Gastroesophageal sphincter (tissue), 4 donors: ENCODE results near the gene SND1. TPM values are rescaled to one million over a fixed set of nuclear protein-coding genes. Genes with fewer than 3 reads are reported as not detected.

Experiments
- ATAC-seq: fragments of 150-250 bp; one replicate; pipeline ENCODE4 v1.9.1; 2016; ENCODE audit warnings: mild to moderate bottlenecking, moderate library complexity
- H3K27ac ChIP-seq, 4 donors: fragments of 200-600 bp; sonication (generic) in 3 of 4; 1 replicate in 3 of 4; 2 replicates in 1 of 4; pipeline ENCODE4 v1.5.1; 2016 to 2019
- H3K27me3 ChIP-seq: fragments of 200-600 bp; sonication (generic); one replicate; pipeline ENCODE4 v1.5.1; 2019
- H3K36me3 ChIP-seq, 2 donors: fragments of 200-600 bp; sonication (generic); one replicate each; pipeline ENCODE4 v1.5.1; 2019; ENCODE audit warnings: control low read depth in 1 of 2
- H3K4me1 ChIP-seq, 3 donors: fragments of 200-600 bp; sonication (generic); 1 replicate in 2 of 3; 2 replicates in 1 of 3; pipeline ENCODE4 v1.5.1; 2016 to 2019; ENCODE audit warnings: control low read depth in 2 of 3
- H3K4me3 ChIP-seq, 2 donors: fragments of 200-600 bp; sonication (generic); one replicate each; pipeline ENCODE4 v1.5.1; 2019; ENCODE audit warnings: mild to moderate bottlenecking in 1 of 2, moderate library complexity in 1 of 2
- H3K9me3 ChIP-seq, 3 donors: fragments of 200-600 bp; sonication (generic); one replicate each; pipeline ENCODE4 v1.5.1; 2017 to 2019; ENCODE audit warnings: control low read depth in 2 of 3
- EP300 ChIP-seq: sonication (generic); formaldehyde crosslinking; IDR thresholded peaks from one replicate; pipeline ENCODE4 v1.6.1; 2017; ENCODE audit warnings: antibody characterized with exemption, mild to moderate bottlenecking
- POLR2A ChIP-seq, 2 donors: fragments of 450-650 bp; IDR thresholded peaks; one replicate each; pipeline ENCODE4 v1.6.1; 2017; ENCODE audit warnings: antibody characterized with exemption in 2 of 2, mild to moderate bottlenecking in 2 of 2, moderate library complexity in 1 of 2
- POLR2AphosphoS5 ChIP-seq: sonication (generic); formaldehyde crosslinking; IDR thresholded peaks from one replicate; pipeline ENCODE4 v1.6.1; 2017; ENCODE audit warnings: antibody characterized with exemption
- WGBS, 2 donors: methylation state at CpG; one replicate each; pipeline ENCODE4 v1.1.5; 2018; ENCODE audit warnings: low coverage in 1 of 2; 5-methylcytosine and 5-hydroxymethylcytosine counted together
- total RNA-seq, 4 donors: library from RNA; depleted of rRNA; stranded (reverse); fragments of >200 nt; gene quantifications; one replicate each; pipeline ENCODE4 v1.1.0, GENCODE V29; 2016
- TF ChIP-seq, protein P1 (sequence below), 4 experiments: fragments of 200-600 bp in 2 of 4; fragments of 450-650 bp in 2 of 4; sonication (generic) in 1 of 4; IDR thresholded peaks; one replicate each; pipeline ENCODE4 v1.5.1; 2017 to 2019; ENCODE audit warnings: antibody characterized with exemption in 4 of 4, mild to moderate bottlenecking in 2 of 4, moderate library complexity in 2 of 4

Gene SND1
- total RNA-seq, 4 donors from 2014 or later: 97.1 to 119 (median 103) TPM

DNA sequence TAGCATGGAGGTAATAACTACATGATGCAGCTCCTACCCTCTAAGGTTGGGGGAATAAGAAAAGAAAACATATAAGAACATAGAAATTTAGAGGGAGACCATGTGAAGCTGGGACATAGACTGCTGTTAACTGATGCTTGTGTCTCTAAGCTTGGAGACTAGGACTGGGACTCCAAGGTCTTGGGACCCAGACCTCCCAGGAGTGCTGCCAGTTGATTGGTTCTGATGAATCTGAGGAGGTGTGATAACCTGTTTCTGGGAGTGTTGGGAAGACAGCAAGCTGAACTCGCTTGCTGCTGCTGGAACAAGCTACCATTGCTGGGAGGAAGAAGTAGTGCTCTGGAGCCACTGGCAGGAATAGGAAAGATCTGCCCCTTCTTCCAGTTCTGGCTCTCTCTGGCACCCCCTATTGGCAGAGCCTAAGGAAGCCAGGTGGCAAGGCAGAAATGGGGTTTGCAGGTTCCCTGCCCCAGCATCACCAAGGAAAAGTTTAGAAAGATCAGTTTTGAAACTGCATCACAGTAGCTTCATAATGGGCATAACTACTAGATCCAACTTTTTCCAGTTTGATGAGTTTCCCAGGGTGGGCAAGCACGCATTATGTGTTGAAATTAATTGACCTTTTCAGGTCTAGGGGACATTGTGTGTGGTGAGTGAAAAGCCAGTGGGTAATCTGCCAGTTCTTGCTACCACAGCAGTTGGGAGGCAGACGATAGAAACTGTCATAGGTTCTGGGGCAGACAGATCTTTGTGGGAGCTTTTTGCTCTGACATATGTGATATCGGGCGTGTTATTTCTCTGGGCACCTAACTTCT lies 140.7 kb downstream of the SND1 start:
- TF ChIP-seq, protein P1, sequence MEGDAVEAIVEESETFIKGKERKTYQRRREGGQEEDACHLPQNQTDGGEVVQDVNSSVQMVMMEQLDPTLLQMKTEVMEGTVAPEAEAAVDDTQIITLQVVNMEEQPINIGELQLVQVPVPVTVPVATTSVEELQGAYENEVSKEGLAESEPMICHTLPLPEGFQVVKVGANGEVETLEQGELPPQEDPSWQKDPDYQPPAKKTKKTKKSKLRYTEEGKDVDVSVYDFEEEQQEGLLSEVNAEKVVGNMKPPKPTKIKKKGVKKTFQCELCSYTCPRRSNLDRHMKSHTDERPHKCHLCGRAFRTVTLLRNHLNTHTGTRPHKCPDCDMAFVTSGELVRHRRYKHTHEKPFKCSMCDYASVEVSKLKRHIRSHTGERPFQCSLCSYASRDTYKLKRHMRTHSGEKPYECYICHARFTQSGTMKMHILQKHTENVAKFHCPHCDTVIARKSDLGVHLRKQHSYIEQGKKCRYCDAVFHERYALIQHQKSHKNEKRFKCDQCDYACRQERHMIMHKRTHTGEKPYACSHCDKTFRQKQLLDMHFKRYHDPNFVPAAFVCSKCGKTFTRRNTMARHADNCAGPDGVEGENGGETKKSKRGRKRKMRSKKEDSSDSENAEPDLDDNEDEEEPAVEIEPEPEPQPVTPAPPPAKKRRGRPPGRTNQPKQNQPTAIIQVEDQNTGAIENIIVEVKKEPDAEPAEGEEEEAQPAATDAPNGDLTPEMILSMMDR (IDR thresholded peaks at IDR 0.05): peak in 1 of 4 experiments; percentile 24
- no peak for TF ChIP-seq EP300
- H3K27me3 ChIP-seq: no peaks in the 10 kb centered on the region

DNA sequence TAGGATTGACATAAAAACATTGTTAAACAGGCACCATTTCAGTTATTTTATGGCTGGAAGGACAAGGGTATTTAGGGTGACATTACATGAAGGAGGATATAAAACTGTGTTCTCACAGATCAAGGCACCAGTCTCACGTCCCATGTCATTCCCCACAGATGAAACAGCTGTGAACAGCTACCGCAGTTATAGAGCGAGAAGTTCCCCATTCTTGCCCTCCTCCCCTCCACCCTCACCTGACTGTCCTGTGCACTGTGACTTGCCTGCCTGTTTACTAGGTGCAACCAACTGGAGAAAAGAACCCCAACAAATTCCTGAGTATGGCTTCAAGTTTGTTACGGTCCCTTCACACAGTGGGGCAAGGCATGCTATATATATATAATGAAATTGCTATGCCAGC lies 141.6 kb downstream of the SND1 start:
- 75 to 91% methylated on average over 4 of the region's 4 CpGs for WGBS, 2 donors
- H3K4me3 ChIP-seq: no peak overlapping the region
- no peaks in the 10 kb centered on the region for H3K27me3 ChIP-seq
- peaks cover 0 to 31% (median 0%) of the 10 kb centered on the region in 3 donors for H3K4me1 ChIP-seq
- no peaks in the 10 kb centered on the region for H3K36me3 ChIP-seq
- no peak for TF ChIP-seq POLR2AphosphoS5
- TF ChIP-seq, protein P1 (IDR thresholded peaks at IDR 0.05): no peak
- TF ChIP-seq POLR2A (IDR thresholded peaks at IDR 0.05): no peak
- TF ChIP-seq EP300: no peak
- H3K27ac ChIP-seq: no peak overlapping the region
- no peak for ATAC-seq
- no peaks in the 10 kb centered on the region for H3K9me3 ChIP-seq

More for the DNA sequence above, 140.7 kb downstream of the SND1 start:
- Histone ChIP-seq H3K4me3 (no peak overlapping the region), H3K27ac (no peak overlapping the region), H3K36me3 (no peaks in the 10 kb centered on the region), H3K9me3 (no peaks in the 10 kb centered on the region), H3K4me1 (peaks cover 0 to 26% (median 0%) of the 10 kb centered on the region in 3 donors)
- 97 to 100% methylated on average over 1 to 5 of the region's 5 CpGs for WGBS, 2 donors
- no peak for ATAC-seq

DNA sequence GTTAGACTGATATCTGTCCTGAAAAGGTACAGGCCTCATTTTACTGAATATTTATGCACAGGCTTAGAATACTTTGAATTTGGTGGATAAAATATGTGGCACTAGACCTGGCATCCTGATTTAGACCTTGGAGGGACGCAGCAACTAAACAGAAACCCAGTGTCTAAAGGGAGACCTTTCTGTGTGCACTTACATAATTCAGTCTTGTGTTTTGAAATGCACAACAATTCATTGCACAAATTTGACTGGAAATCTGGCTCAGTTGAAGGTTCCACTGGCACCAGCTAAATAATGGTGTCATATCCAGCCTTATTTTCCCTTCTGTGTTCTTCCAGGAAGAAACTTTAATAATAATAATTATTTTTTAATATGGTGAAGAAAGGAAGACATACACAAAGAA lies 142.1 kb downstream of the SND1 start:
- TF ChIP-seq POLR2AphosphoS5 (no peak), EP300 (no peak)
- TF ChIP-seq, protein P1 (IDR thresholded peaks at IDR 0.05): no peak
- Histone ChIP-seq H3K27me3 (no peaks in the 10 kb centered on the region), H3K36me3 (no peaks in the 10 kb centered on the region), H3K9me3 (no peaks in the 10 kb centered on the region), H3K4me3 (no peak overlapping the region), H3K4me1 (peaks cover 0 to 34% (median 0%) of the 10 kb centered on the region in 3 donors), H3K27ac (no peak overlapping the region)
- WGBS, 2 donors: 40 to 42% methylated on average over 1 of the region's 1 CpG
- no peak for ATAC-seq

DNA sequence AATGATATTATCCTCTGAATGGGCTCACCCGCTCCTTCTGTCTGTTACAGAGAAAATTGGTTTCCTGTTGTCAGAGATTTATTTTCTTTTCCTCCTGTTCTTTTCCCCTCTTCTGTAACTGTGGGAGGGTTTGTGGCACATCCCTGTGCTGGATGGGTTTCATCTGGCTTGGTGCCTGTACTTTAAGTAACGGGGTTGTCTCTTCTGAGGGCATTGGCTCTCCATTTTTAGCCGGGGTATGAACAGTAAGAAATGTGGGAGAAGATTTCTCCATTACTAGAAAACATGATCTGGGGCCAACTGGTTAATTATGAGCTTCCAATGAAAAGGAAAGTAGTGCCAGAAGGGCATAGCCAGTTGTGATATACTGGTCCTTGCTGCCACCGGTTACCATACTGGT lies 142.6 kb downstream of the SND1 start:
- H3K4me1 ChIP-seq: peaks cover 0 to 38% (median 0%) of the 10 kb centered on the region in 3 donors
- H3K36me3 ChIP-seq: no peaks in the 10 kb centered on the region
- no peak overlapping the region for H3K27ac ChIP-seq
- no peaks in the 10 kb centered on the region for H3K27me3 ChIP-seq
- H3K4me3 ChIP-seq: no peak overlapping the region
- no peak for ATAC-seq
- 57 to 73% methylated on average over 1 to 4 of the region's 4 CpGs for WGBS, 2 donors
- no peaks in the 10 kb centered on the region for H3K9me3 ChIP-seq
- TF ChIP-seq POLR2AphosphoS5 (no peak), POLR2A (IDR thresholded peaks at IDR 0.05) (no peak)

DNA sequence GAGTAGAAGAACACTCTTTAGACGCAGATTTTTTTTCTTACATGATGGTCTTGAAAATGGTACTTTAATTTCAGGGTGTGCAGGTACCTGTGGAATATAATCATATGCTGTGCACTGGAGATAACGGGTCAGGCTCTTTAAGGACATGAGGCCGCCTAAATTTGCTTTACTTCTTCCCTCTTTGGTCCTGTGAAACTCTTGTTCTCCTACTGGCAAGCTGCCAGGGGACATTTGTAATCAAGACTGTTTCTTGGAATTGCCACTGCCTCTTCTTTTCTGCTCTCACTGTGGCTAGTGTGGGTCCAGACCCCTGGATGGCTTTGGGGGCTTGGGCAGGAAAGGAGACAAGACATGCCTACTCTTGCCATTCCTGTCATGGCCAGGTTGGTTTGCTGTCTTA lies 146.0 kb downstream of the SND1 start:
- Histone ChIP-seq H3K4me3 (no peak overlapping the region), H3K27ac (no peak overlapping the region), H3K36me3 (no peaks in the 10 kb centered on the region), H3K4me1 (peaks cover 0 to 46% (median 4%) of the 10 kb centered on the region in 3 donors), H3K27me3 (no peaks in the 10 kb centered on the region), H3K9me3 (no peaks in the 10 kb centered on the region)
- TF ChIP-seq, protein P1 (IDR thresholded peaks at IDR 0.05): no peak
- no peak for TF ChIP-seq POLR2AphosphoS5
- TF ChIP-seq POLR2A (IDR thresholded peaks at IDR 0.05): no peak
- TF ChIP-seq EP300: no peak
- 49% methylated on average over 3 of the region's 3 CpGs for WGBS, 2 donors
- ATAC-seq: no peak
